ENCODE data around the gene IVNS1ABP.
"Not testable (repeated sequence)": the region's sequence is repeated elsewhere in the genome, so short reads cannot be mapped to it uniquely, and the experiment has no call there.

Gene IVNS1ABP

GRCh38 chr1:185291652-185292051 lies 25.4 kb downstream of the IVNS1ABP start:
- DNase-seq: no peak

- no peak for DNase-seq
Measured at GRCh38 chr1:185291159-185291558, 25.9 kb downstream of the IVNS1ABP start.

- no peak for DNase-seq
Measured at GRCh38 chr1:185289880-185290279, 27.2 kb downstream of the IVNS1ABP start.

- DNase-seq: no peak
Measured at GRCh38 chr1:185288435-185288834, 28.6 kb downstream of the IVNS1ABP start.

- no peak for DNase-seq
Measured at GRCh38 chr1:185287451-185287850, 29.6 kb downstream of the IVNS1ABP start.

GRCh38 chr1:185284533-185285276 lies 32.3 kb downstream of the IVNS1ABP start:
- DNase-seq: no peak

- DNase-seq: no peak
Measured at GRCh38 chr1:185284116-185284515, 32.9 kb downstream of the IVNS1ABP start.

GRCh38 chr1:185281245-185281644 lies 35.8 kb downstream of the IVNS1ABP start:
- peak; percentile 26 for DNase-seq

- no peak for DNase-seq
Measured at GRCh38 chr1:185280589-185280988, 36.5 kb downstream of the IVNS1ABP start.

GRCh38 chr1:185279571-185279970 lies 37.5 kb downstream of the IVNS1ABP start:
- DNase-seq: no peak

GRCh38 chr1:185271921-185272320 lies 45.1 kb downstream of the IVNS1ABP start:
- no peak for DNase-seq

- DNase-seq: no peak
Measured at GRCh38 chr1:185268352-185268751, 48.7 kb downstream of the IVNS1ABP start.

GRCh38 chr1:185267701-185268100 lies 49.3 kb downstream of the IVNS1ABP start:
- DNase-seq: no peak

GRCh38 chr1:185267301-185267700 lies 49.7 kb downstream of the IVNS1ABP start:
- no peak for DNase-seq

GRCh38 chr1:185265314-185265713 lies 51.7 kb downstream of the IVNS1ABP start:
- DNase-seq: no peak

- no peak for DNase-seq
Measured at GRCh38 chr1:185263780-185264179, 53.3 kb downstream of the IVNS1ABP start.

- no peak for DNase-seq
Measured at GRCh38 chr1:185263292-185263691, 53.8 kb downstream of the IVNS1ABP start.

- DNase-seq: no peak
Measured at GRCh38 chr1:185262151-185262550, 54.9 kb downstream of the IVNS1ABP start.

GRCh38 chr1:185260611-185261010 lies 56.4 kb downstream of the IVNS1ABP start:
- no peak for DNase-seq

- DNase-seq: no peak
Measured at GRCh38 chr1:185258676-185259075, 58.4 kb downstream of the IVNS1ABP start.

GRCh38 chr1:185257950-185258208 lies 59.2 kb downstream of the IVNS1ABP start:
- DNase-seq: no peak

GRCh38 chr1:185257116-185257949 lies 59.7 kb downstream of the IVNS1ABP start:
- not testable (repeated sequence) for DNase-seq

- DNase-seq: not testable (repeated sequence)
Measured at GRCh38 chr1:185255595-185255994, 61.4 kb downstream of the IVNS1ABP start.

GRCh38 chr1:185252404-185252803 lies 64.6 kb downstream of the IVNS1ABP start:
- DNase-seq: not testable (repeated sequence)
